ENCODE results near the gene SNAI3. TPM values are rescaled to one million over a fixed set of nuclear protein-coding genes. Genes with fewer than 3 reads are reported as not detected.

Gene SNAI3
- total and polyA plus RNA-seq, 2 donors (not counting 1 experiment from before 2014, with no cell fraction given): 6.5 to 8.8 TPM

GRCh38 chr16:88721236-88721635 lies 34.9 kb upstream of the SNAI3 start:
- H3K4me1 Mint-ChIP-seq: no peaks in the 10 kb centered on the region
- intact Hi-C loops (cut with micrococcal nuclease): no loop called here
- ChIA-PET POLR2A (no interaction called here), CTCF (interaction anchor here (1.5 kb wide), 1 partner anchor 16 kb away, joined by 3 read pairs; no protein-coding TSS in a partner anchor)
- peaks cover 21% of the 10 kb centered on the region for H3K79me2 ChIP-seq (ENCODE audit: control insufficient read depth, insufficient read depth, low read length)
- no peaks in the 10 kb centered on the region for H3K9me3 Mint-ChIP-seq (ENCODE audit: insufficient read depth)
- peaks cover 19% of the 10 kb centered on the region for H4K20me1 ChIP-seq (ENCODE audit: control insufficient read depth, insufficient read depth, low read length, poor library complexity, severe bottlenecking)
- H3K4me3 ChIP-seq (ENCODE audit: control extremely low read depth in 1 of 5, extremely low read depth in 1 of 5, insufficient read depth in 1 of 5, low read depth in 2 of 5, low read length in 4 of 5): no peak overlapping the region
- H3K9me3 ChIP-seq (ENCODE audit: control extremely low read depth in 1 of 3, control insufficient read depth in 2 of 3, insufficient read depth in 1 of 3, low read length in 2 of 3): no peaks in the 10 kb centered on the region
- H2AFZ ChIP-seq (ENCODE audit: insufficient read depth, low read depth, low read length, poor library complexity, severe bottlenecking): no peak overlapping the region
- no peak for ATAC-seq (ENCODE audit: low read depth)
- H3K27ac Mint-ChIP-seq: no peak overlapping the region
- H3K9ac ChIP-seq (ENCODE audit: low read length): no peak overlapping the region
- H3K27ac ChIP-seq (ENCODE audit: low read length in 2 of 2): no peak overlapping the region
- peaks cover 0 to 94% of the 10 kb centered on the region in 2 experiments for H3K36me3 ChIP-seq (replicated peaks in 1 of 2; ENCODE audit: control extremely low read depth in 1 of 2, control insufficient read depth in 1 of 2, extremely low read depth in 1 of 2, insufficient read depth in 2 of 2, low read length in 1 of 2)
- no peak for DNase-seq
- no peak overlapping the region for H3K4me2 ChIP-seq (replicated peaks; ENCODE audit: low read depth, low read length, poor library complexity, severe bottlenecking)
- 96% methylated on average over 17 of the region's 17 CpGs for WGBS (ENCODE audit: insufficient coverage)
- H3K4me3 Mint-ChIP-seq: no peak overlapping the region
- no peak for TF ChIP-seq EZH2 (IDR thresholded peaks at IDR 0.05; ENCODE audit: borderline replicate concordance, insufficient read depth, low read depth, low read length, poor library complexity, severe bottlenecking)
- no peak for TF ChIP-seq CTCF (IDR thresholded peaks at IDR 0.05)
- H3K4me1 ChIP-seq (ENCODE audit: control insufficient read depth in 2 of 2, insufficient read depth in 2 of 2, low read length in 2 of 2): no peaks in the 10 kb centered on the region
- H3K27me3 ChIP-seq (replicated peaks in 1 of 4; ENCODE audit: control extremely low read depth in 1 of 4, control insufficient read depth in 3 of 4, insufficient read depth in 4 of 4, low read length in 3 of 4): no peaks in the 10 kb centered on the region
- no peaks in the 10 kb centered on the region for H3K27me3 Mint-ChIP-seq

- H4K20me1 ChIP-seq (ENCODE audit: control insufficient read depth, insufficient read depth, low read length, poor library complexity, severe bottlenecking): peaks cover 19% of the 10 kb centered on the region
- H2AFZ ChIP-seq (ENCODE audit: insufficient read depth, low read depth, low read length, poor library complexity, severe bottlenecking): no peak overlapping the region
- peaks cover 0 to 94% of the 10 kb centered on the region in 2 experiments for H3K36me3 ChIP-seq (replicated peaks in 1 of 2; ENCODE audit: control extremely low read depth in 1 of 2, control insufficient read depth in 1 of 2, extremely low read depth in 1 of 2, insufficient read depth in 2 of 2, low read length in 1 of 2)
- no peak overlapping the region for H3K9ac ChIP-seq (ENCODE audit: low read length)
- POLR2A ChIA-PET: no interaction called here
- H3K27ac Mint-ChIP-seq: no peak overlapping the region
- ATAC-seq (ENCODE audit: low read depth) (no peak), DNase-seq (no peak)
- no peak for TF ChIP-seq CTCF (IDR thresholded peaks at IDR 0.05)
- no peak for TF ChIP-seq EZH2 (IDR thresholded peaks at IDR 0.05; ENCODE audit: borderline replicate concordance, insufficient read depth, low read depth, low read length, poor library complexity, severe bottlenecking)
- H3K27me3 ChIP-seq (replicated peaks in 1 of 4; ENCODE audit: control extremely low read depth in 1 of 4, control insufficient read depth in 3 of 4, insufficient read depth in 4 of 4, low read length in 3 of 4): no peaks in the 10 kb centered on the region
- H3K4me1 Mint-ChIP-seq: no peaks in the 10 kb centered on the region
- no peak overlapping the region for H3K4me3 ChIP-seq (ENCODE audit: control extremely low read depth in 1 of 5, extremely low read depth in 1 of 5, insufficient read depth in 1 of 5, low read depth in 2 of 5, low read length in 4 of 5)
- WGBS (ENCODE audit: insufficient coverage): 90% methylated on average over 12 of the region's 23 CpGs
- CTCF ChIA-PET: no interaction called here
- H3K4me2 ChIP-seq (replicated peaks; ENCODE audit: low read depth, low read length, poor library complexity, severe bottlenecking): no peak overlapping the region
- H3K27me3 Mint-ChIP-seq: no peaks in the 10 kb centered on the region
- H3K4me1 ChIP-seq (ENCODE audit: control insufficient read depth in 2 of 2, insufficient read depth in 2 of 2, low read length in 2 of 2): no peaks in the 10 kb centered on the region
- H3K27ac ChIP-seq (ENCODE audit: low read length in 2 of 2): no peak overlapping the region
- H3K9me3 Mint-ChIP-seq (ENCODE audit: insufficient read depth): no peaks in the 10 kb centered on the region
- intact Hi-C loops (cut with micrococcal nuclease): no loop called here
- no peaks in the 10 kb centered on the region for H3K9me3 ChIP-seq (ENCODE audit: control extremely low read depth in 1 of 3, control insufficient read depth in 2 of 3, insufficient read depth in 1 of 3, low read length in 2 of 3)
- H3K4me3 Mint-ChIP-seq: no peak overlapping the region
- peaks cover 21% of the 10 kb centered on the region for H3K79me2 ChIP-seq (ENCODE audit: control insufficient read depth, insufficient read depth, low read length)
These were observed 34.2 kb upstream of the SNAI3 start for GRCh38 chr16:88720396-88720970.

All from B cell (primary cell).